Umbilical cord (tissue), 2 donors: ENCODE measurements around the gene SNRPB. TPM values are rescaled to one million over a fixed set of nuclear protein-coding genes. Genes with fewer than 3 reads are reported as not detected.

Experiments used
- DNase-seq: peaks from one replicate; pipeline ENCODE4 v3.0.0-alpha.2; 2015; ENCODE audit warnings: low spot score
- total RNA-seq: library from RNA; depleted of rRNA; stranded (reverse); fragments of >200 nt; gene quantifications from one replicate; pipeline ENCODE4 v1.2.3, GENCODE V29; 2014; ENCODE audit warnings: low replicate concordance; ENCODE audit not compliant: insufficient read depth

Gene SNRPB
- total RNA-seq, 1 donor from 2014 or later = 85.9 TPM

GRCh38 chr20:2429051-2429450 lies 41.5 kb downstream of the SNRPB start:
- no peak for DNase-seq

DNA sequence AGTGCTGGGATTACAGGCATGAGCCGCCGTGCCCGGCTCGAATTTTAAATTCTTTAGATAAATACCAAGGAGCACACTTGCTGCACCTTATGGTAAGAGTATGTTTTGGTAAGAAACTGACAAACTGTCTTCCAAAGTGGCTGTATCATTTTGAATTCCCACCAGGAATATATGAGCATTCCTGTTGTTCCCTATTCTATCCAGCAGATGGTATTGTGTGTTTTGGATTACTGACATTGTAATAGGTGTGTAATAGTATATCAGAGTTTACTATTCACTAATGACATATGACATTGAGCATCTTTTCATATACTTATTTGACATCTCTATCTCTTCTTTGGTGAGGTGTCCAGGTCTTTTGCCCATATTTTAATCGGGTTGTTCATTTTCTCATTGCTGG lies 49.3 kb downstream of the SNRPB start:
- DNase-seq = no peak

- DNase-seq = no peak
Measured at GRCh38 chr20:2420510-2420909, 50.1 kb downstream of the SNRPB start.

DNA sequence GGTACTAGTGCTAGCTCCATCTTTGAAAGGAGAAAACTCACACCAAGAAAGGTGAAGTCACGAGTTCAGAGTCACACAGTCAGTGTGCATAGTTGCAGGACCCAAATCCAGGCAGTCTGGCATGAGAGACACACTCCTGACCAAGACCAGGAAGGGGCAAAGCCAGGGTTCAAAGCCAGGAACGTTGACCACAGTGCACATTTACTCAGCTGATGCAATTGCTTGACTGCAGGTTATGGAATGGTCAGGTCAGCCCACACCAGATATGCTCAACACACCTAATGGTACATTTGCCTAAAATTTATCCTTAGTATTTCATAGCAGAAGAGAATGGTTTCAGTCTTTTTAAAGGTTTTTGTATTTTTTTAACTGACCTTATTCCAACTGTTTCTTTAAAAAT lies 52.2 kb downstream of the SNRPB start:
- DNase-seq = no peak

GRCh38 chr20:2417213-2417541 lies 53.4 kb downstream of the SNRPB start:
- no peak for DNase-seq

DNA sequence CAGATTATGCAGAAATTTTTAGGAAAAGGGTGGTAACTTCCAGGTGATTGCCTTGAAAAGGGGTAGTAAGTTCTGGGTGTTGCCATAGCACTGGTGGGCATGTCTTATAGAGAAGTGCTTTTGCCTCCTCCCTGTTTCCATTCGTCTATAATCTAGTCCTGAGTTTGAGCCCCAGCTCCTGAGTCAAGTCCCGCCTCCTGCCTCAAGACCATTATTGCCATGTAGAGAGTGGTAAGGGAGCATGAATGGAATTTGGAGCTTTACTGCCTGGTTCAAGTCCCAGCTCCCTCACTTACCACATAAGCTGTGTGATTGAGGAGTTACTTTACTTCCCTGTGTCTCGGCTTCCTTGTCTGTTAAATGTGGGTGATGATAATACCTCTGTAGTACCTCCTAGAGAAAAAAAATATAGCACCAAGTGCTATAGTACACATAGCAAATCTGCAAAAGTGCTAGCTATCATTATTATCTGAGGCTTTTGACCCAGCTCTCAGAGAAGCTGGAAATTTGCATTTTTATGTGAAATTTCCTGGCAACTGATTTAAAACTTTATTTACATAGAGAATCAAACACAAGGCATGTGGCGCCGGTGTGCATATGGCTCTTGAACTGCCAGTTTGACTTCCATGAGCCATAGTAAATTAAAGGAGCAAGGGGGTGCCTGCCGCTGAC lies 53.9 kb downstream of the SNRPB start:
- no peak for DNase-seq

Other genes with a start within 250 kb of the SNRPB start
- gene TGM3, start 174.8 kb downstream of the SNRPB start, total RNA-seq = not detected
- gene TGM6, start 89.9 kb downstream of the SNRPB start, total RNA-seq = not detected
- gene ZNF343, start 38.1 kb upstream of the SNRPB start, total RNA-seq = 14.0 TPM
- gene TMC2, start 65.8 kb upstream of the SNRPB start, total RNA-seq = 1.4 TPM
- gene NOP56, start 181.8 kb upstream of the SNRPB start, total RNA-seq = 66.9 TPM
- 60.2 TPM for gene IDH3B, start 193.4 kb upstream of the SNRPB start, total RNA-seq
- gene EBF4, start 222.0 kb upstream of the SNRPB start, total RNA-seq = 14.4 TPM